Kidney glomerular epithelial cell (primary cell): ENCODE data around the gene DTX4.

Experiments
- DNase-seq: peaks from one replicate; lab custom pipeline; 2025; lab: John Stamatoyannopoulos, UW

DTX4 gene

DNA sequence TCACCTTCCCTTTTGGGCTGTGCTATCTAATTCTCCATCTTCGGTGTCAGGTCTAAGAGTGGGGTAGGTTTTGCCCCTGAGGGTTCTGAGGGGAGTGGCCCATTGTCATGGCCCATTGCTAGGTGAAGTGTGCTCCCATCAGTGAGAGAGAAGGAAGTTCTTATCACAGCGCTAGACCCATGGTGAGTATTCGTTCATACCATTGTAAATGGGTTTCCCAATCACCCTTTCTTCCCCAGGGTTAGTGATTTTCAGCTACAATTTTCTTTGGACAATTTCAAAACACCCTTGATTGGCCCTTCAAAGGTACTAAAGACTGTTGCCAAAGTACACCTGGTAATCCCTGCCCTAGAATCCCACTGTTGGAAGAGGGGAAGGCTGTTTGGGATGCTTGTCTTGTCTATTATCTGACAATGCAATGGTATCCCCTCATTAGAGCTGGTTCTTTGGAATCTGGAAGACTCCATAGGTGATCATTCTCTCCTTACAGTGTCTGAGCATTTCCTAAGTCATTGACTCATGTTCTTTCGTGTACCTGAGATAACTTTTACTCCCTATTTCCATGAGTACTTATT, 20.6 kb downstream of the DTX4 start:
- no peak for DNase-seq

- no peak for DNase-seq
Measured at GRCh38 chr11:59193587-59194130, 21.7 kb downstream of the DTX4 start.

- DNase-seq: no peak
Measured at GRCh38 chr11:59195586-59195985, 23.7 kb downstream of the DTX4 start.

GRCh38 chr11:59196777-59197176, 24.8 kb downstream of the DTX4 start:
- DNase-seq: no peak

- DNase-seq: no peak
Measured at GRCh38 chr11:59197991-59198390, 26.1 kb downstream of the DTX4 start.

DNA sequence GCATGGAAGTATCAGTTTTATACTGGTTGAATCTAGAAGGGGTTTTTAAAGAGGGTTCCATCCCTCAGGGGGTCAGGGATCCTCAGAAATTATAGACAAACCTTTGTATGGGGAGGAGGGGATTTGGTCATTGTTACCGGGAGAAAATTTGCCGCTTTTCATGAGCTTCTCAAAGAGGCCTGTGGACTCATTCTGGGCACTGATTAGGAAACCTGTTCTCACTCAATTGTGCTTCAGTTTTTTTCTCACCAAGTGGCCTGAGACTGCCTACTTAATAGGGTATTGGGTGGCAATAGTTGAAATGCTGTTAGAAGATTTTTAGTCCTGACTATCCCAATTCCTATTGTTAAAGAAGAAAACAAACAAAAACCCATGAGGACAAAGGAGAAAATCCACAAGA, 26.8 kb downstream of the DTX4 start:
- DNase-seq: no peak

DNA sequence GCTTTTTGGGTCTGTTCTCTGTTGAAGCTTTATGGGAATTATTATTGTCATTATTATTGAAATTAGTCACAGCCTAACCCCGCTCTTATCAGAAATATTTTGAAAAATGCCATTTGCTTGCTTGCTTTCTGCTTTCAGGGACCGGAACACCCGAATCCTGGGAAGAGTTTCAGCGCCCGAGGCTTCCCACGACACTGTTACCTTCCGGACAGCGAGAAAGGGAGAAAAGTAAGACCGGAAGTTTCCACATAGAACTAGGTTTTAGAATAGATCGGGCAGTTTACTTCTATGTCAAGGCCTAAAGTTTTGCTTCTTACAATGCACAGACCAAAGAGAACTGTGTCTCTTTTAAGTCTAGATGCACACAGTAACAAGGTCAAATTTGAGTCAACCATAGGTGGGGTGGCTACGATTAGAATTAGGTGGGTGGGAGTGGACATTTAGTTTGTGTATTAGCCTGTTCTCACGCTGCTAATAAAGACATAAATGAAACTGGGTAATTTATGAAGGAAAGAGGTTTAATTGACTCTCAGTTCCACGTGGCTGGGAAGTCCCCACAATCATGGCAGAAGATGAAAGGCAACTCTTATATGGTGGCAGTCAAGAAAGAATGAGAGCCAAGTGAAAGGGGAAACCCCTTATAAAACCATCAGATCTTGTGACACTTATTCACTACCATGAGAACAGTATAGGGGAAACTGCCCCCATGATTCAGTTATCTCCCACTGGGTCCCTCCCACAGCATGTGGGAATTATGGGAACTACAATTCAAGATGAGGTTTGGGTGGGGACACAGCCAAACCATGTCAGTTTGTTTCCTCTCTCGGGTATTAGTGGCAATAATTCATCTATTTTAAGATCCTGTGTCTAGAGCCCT, 27.9 kb downstream of the DTX4 start:
- DNase-seq: no peak

DNA sequence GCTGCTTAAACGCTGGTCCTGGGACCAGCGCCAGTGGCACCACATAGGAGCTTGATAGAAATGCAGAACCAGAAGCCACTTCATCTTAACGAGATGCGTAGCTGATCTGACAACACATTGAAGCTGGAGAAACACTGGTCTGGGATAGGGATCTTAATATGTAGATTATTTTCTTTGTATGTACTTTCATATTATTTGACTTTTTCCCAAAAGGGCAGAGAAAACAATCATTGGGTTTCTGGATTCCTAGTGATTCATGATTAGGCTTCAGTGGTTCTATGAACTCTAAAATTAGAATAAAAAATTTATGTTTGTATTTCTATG, 28.5 kb downstream of the DTX4 start:
- DNase-seq: no peak

DNA sequence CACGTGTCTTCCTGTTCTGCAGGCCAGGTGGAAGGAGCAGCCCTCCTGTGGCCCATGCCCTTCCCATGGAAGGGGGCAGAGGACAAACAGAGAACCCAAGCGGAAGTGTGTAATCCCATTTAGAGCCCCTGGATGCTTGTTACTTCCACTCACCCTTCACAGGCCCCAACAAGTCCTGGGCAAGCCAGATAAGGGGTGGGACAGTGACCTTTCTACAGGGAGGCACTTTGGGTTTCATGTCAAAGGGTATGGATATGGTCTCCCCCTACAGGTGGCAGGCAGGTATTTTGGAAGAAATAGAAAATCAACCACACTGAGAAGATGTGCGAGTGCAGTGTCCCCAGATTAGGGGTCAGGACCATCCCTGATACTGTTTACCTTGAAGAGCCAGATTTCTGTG, 29.4 kb downstream of the DTX4 start:
- DNase-seq: no peak

DNA sequence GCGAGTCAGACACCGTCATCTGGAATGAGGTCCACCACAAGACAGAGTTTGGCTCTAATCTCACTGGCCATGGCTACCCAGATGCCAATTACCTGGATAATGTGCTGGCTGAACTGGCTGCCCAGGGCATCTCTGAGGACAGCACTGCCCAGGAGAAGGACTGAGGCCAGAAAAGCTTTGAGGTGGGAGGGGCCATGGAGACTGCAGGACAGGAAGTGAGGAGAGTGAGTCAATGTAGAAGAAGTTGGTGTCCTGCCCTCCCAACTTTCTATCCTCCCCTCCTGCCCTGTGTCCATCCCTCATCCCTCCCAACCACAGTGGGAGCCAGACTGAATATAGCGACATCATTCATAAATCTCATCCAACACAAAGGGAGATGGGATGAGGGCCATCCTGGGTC, 32.8 kb downstream of the DTX4 start:
- DNase-seq: no peak

DNA sequence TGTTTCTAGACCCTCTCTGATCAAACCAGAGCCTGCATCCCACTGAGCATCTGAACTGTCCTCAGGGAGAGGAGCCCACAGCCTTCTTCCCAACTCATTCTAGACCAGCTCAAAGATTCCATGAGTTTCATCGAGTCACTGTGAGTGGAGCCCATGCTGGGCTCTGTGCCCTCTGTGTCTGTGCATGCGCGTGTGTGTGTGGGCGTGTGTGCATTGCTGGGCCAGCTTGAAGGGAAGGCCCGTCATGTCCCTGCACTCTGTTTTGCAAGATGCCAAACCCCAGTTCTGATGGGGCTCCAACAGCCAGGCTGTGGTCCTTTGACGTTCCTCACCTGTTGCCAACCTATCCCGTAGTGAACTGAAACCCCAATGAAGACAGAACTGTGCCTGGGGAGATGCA, 33.7 kb downstream of the DTX4 start:
- no peak for DNase-seq

GRCh38 chr11:59206635-59207034, 34.7 kb downstream of the DTX4 start:
- peak; percentile 5 for DNase-seq

DNA sequence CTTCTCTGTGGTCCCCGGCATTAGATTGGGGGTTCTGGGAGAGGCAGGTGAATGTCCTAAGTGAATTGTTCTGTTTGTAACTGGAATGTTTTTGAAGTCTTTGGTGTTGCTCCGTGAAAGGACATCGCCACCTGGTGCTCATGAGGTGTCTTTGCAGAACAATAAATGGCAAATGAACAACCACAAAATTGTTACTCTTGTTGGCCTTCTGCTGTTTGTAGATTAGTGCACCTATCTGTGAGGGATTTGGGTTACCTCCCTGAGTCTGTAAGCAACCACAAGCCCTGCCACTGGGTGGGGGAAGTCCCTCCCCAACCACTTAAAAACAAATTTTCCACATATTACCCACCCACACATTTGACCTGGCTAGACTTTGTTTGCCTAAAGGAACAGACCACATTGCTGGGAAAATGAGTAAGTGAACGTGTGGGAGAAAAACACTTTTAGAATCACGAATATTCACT, 36.1 kb downstream of the DTX4 start:
- DNase-seq: peak; percentile 89

DNA sequence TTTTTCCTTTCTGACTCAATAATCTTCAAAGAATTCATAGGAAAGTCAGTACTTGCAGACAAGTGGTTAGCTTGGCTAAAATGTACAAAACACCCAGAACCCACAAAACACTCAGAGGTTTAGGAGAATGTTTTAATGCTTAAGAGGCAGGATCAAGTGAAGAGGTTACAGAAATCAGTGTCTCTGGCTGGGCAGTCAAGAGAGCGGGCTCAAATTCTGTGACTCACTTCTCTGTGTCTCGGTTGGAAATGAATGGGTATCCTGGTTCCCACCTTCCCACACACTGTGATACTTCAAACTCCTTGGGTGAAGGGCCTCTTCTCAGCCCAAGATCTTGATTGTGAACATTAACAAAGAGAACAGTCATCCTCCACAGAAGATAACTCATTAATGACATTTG, 37.0 kb downstream of the DTX4 start:
- DNase-seq: peak; percentile 77

- no peak for DNase-seq
Measured at GRCh38 chr11:59212222-59212621, 40.3 kb downstream of the DTX4 start.

DNA sequence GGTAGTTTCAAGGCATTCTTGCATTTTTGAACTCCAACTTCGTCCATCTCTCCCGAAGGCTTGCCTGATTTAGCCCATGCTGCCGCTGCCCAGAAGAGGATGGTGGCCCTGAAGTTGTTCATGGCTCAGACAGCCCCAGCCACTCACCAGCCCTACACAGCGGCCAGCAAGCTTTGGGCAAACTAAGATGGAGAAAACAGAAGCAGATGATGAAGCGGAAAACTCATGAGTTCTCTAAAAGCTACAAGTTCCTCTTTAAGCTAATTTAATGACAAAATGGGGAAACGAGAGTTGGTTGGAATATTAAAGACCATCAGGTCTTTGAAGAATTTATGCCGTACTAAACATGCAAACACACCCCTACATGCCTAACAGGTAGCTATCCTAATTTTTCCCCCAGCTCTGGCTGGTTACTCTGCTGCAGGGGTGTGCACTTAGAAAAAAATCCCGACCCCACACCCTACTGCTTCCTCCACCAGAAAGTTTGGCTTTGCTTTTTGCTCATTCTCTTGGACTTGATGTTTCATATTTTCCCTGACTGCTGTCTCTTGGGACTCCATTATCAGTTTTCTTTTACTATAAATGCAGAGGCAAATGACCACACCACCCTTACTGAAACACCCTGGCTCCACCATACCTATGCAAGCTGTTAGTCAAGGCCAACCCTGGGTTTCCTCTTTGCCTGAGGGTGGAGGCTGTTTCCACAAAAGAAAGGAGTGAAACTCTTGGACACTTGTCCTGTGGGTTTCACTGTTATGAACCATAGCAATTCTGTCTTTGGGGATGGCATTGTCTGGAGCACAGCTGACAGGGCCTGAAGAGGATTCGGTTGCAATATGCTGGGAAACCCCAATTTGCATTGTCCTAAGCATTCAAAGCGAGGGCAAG, 41.1 kb downstream of the DTX4 start, which contains the start of gene MPEG1:
Gene MPEG1 (minus strand): TSS at position 184 of the 888 bp plus-strand sequence. CDS start 62 bp downstream, at position 122.
- no peak for DNase-seq

GRCh38 chr11:59214141-59214893, 42.4 kb downstream of the DTX4 start:
- DNase-seq: no peak

- DNase-seq: no peak
Measured at GRCh38 chr11:59216641-59217564, 45.0 kb downstream of the DTX4 start.

GRCh38 chr11:59218319-59218718, 46.4 kb downstream of the DTX4 start:
- DNase-seq: no peak

- DNase-seq: no peak
Measured at GRCh38 chr11:59218893-59219292, 47.0 kb downstream of the DTX4 start.
